Peyer's patch (tissue), 4 donors: ENCODE data around the gene USF3.

ENCODE experiments used
- CTCF ChIP-seq, 6 experiments: fragments of 450-650 bp in 4 of 6; fragments of 200-600 bp in 2 of 6; sonication (generic) in 1 of 6; IDR thresholded peaks; one replicate each; pipeline ENCODE4 v1.5.1; 2017 to 2019; ENCODE audit warnings: antibody characterized with exemption in 6 of 6, mild to moderate bottlenecking in 3 of 6, moderate library complexity in 1 of 6
- POLR2A ChIP-seq, 2 donors: fragments of 450-650 bp; IDR thresholded peaks; one replicate each; pipeline ENCODE4 v1.5.1; 2017; ENCODE audit warnings: antibody characterized with exemption in 2 of 2, mild to moderate bottlenecking in 2 of 2, moderate library complexity in 2 of 2

DNA sequence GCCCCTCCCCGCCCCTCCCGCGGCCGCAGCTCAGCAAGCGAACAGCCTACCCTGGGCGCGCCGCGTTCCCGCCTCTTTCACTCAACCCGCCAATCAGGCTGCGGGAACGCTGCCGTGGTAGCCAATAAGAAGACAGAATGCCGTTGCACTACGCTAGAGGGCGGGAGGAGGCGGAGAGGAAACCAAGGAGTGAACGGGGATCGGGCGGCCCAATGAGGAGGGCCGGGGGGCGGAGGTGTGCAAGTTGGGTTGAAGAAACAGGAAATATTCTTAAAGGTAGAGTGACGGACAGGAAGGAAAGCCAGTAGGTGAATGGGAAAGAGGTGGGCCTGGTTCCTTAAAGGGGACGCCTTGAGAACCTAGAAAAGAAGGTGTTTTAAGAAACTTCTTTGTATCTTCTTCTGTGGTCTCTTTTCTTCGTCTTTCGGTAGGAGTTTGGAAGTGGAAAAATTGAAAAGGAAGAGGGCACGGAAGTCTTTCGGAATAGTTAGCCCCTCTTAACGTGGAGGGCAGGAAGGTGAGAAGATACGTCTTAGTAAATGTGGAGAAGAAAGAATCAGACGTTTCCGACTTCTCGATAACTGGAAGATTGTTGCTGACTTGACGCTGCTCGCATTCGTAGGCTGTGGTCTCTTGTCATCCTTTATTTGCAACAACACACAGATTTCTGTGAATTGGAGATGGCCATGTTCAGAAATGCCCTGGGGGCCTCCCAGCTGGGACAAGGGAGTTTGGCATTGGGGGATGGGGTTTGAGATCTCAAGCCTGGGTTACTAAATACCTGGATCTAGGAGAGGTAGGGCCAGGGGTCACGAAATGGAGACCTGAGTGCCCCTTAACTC lies 437 bp upstream of the USF3 start:
- TF ChIP-seq CTCF (IDR thresholded peaks at IDR 0.05) (peak in 4 of 6 experiments; percentile 9 to 43 (median 36)), POLR2A (IDR thresholded peaks at IDR 0.05) (no peak)
